Common myeloid progenitor, CD34-positive (primary cell): Measurements from ENCODE around the gene MEIS1.
A peak's percentile ranks its signal among the peaks of the same experiment; 100 is the strongest.

Experiments
- CTCF ChIA-PET: fragments of 350-600 bp; sonication (Branson Sonifier 250); formaldehyde crosslinking; loops from one replicate; lab custom pipeline; 2021; ENCODE audit warnings: antibody characterized with exemption; lab: Charles Lee
- POLR2A ChIA-PET: fragments of 350-600 bp; sonication (Branson Sonifier 250); formaldehyde crosslinking; loops from one replicate; lab custom pipeline; 2021; ENCODE audit warnings: antibody characterized with exemption; lab: Charles Lee
- DNase-seq, 3 donors: peaks; one replicate each; pipeline versions ENCODE4 v3.0.0 to v3.0.0-alpha.2; 2013
- H3K27ac ChIP-seq, 2 experiments: 1 replicate in 1 of 2; 2 replicates in 1 of 2; pipeline ENCODE4 v1.7.0; 2013; ENCODE audit warnings: inconsistent platforms in 2 of 2, low read length in 2 of 2, mild to moderate bottlenecking in 2 of 2, low read depth in 1 of 2, moderate library complexity in 1 of 2; ENCODE audit not compliant: severe bottlenecking in 2 of 2, insufficient read depth in 1 of 2, poor library complexity in 1 of 2
- H3K27me3 ChIP-seq, 5 experiments: replicated peaks in 2 of 5; 1 replicate in 3 of 5; 2 replicates in 2 of 5; pipeline versions ENCODE4 v1.6.1 to v1.7.0; 2013; ENCODE audit warnings: low read length in 4 of 5, mild to moderate bottlenecking in 2 of 5, moderate library complexity in 2 of 5, inconsistent platforms in 1 of 5; ENCODE audit not compliant: insufficient read depth in 5 of 5, control insufficient read depth in 4 of 5
- H3K36me3 ChIP-seq, 4 experiments: 1 replicate in 2 of 4; 2 replicates in 2 of 4; pipeline versions ENCODE4 v1.6.1 to v1.7.0; 2013; ENCODE audit warnings: low read length in 3 of 4, control low read depth in 1 of 4, mild to moderate bottlenecking in 1 of 4; ENCODE audit not compliant: control insufficient read depth in 4 of 4, insufficient read depth in 4 of 4
- H3K4me1 ChIP-seq, 4 experiments: 1 replicate in 3 of 4; 2 replicates in 1 of 4; pipeline versions ENCODE4 v1.6.1 to v1.7.1; 2013; ENCODE audit warnings: low read length in 3 of 4, mild to moderate bottlenecking in 3 of 4, control low read depth in 1 of 4, inconsistent platforms in 1 of 4, moderate library complexity in 1 of 4; ENCODE audit not compliant: control insufficient read depth in 4 of 4, insufficient read depth in 4 of 4; ENCODE audit errors: control extremely low read depth in 1 of 4
- H3K4me3 ChIP-seq, 7 experiments: 1 replicate in 4 of 7; 2 replicates in 3 of 7; pipeline versions ENCODE4 v1.5.1 to v1.7.0; 2013; ENCODE audit warnings: mild to moderate bottlenecking in 7 of 7, low read length in 6 of 7, moderate library complexity in 6 of 7, inconsistent platforms in 2 of 7, low read depth in 2 of 7, control low read depth in 1 of 7; ENCODE audit not compliant: insufficient read depth in 4 of 7, control insufficient read depth in 1 of 7; ENCODE audit errors: extremely low read depth in 1 of 7
- H3K9me3 ChIP-seq, 5 experiments: 1 replicate in 4 of 5; 2 replicates in 1 of 5; pipeline versions ENCODE4 v1.6.1 to v1.7.1; 2013; ENCODE audit warnings: low read length in 4 of 5, mild to moderate bottlenecking in 2 of 5, inconsistent platforms in 1 of 5, low read depth in 1 of 5, moderate library complexity in 1 of 5; ENCODE audit not compliant: control insufficient read depth in 4 of 5, insufficient read depth in 2 of 5; ENCODE audit errors: control extremely low read depth in 1 of 5
- WGBS: methylation state at CpG from one replicate; pipeline ENCODE4 v1.1.5; 2013; ENCODE audit not compliant: insufficient coverage; 5-methylcytosine and 5-hydroxymethylcytosine counted together

MEIS1 gene

DNA sequence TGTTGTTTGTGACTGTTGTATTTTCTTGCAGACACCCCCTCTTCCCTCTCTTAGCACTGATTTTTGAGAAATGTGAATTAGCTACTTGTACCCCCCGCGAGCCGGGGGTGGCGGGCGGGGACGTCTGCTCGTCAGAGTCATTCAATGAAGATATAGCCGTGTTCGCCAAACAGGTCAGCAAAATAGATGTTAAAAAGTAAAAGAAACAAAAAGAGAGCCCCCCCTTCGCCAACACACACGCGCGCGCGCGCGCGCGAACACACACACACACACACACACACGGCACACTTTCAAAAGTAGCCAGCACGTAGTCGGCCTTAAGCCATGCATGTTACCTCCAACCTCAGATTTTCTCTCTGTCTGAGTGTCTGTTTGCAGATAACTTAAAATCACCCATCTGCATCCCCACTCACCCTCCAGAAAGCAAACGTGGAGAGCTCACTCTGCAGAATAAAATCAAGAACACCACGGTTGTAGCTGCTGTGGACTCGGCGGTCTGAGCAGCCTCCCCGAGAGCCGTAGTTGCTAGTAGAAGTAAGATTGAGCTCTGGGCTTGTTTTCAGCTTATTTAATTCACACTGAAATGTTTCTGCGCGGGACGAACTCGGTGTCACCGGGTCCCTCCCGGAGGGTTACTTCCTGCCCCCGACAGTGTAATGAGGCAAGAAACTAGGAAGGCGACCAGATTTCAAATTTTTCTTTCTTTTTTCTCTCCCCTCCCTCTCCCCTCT lies 5.1 kb downstream of the MEIS1 start:
- peak overlapping the region; percentile 78 to 90 for H3K27ac ChIP-seq
- WGBS: under 1% methylated on average over 30 of the region's 36 CpGs
- H3K36me3 ChIP-seq: peaks cover 0 to 54% (median 18%) of the 10 kb centered on the region in 4 experiments
- no peaks in the 10 kb centered on the region for H3K9me3 ChIP-seq
- H3K4me1 ChIP-seq: peaks cover 38 to 82% (median 49%) of the 10 kb centered on the region in 4 experiments
- DNase-seq: peak in 1 of 3 donors; percentile 51
- POLR2A ChIA-PET: interaction anchor here (1.2 kb wide), 1 partner anchor 144 kb away, joined by 3 read pairs; no protein-coding TSS in a partner anchor
- CTCF ChIA-PET: interaction anchor here (1.0 to 10.4 kb wide), 12 partner anchors 8 to 144 kb away, joined by 3 to 185 read pairs (median 4); no protein-coding TSS in a partner anchor
- peak overlapping the region; percentile 50 to 97 (median 92) for H3K4me3 ChIP-seq
- no peaks in the 10 kb centered on the region for H3K27me3 ChIP-seq

DNA sequence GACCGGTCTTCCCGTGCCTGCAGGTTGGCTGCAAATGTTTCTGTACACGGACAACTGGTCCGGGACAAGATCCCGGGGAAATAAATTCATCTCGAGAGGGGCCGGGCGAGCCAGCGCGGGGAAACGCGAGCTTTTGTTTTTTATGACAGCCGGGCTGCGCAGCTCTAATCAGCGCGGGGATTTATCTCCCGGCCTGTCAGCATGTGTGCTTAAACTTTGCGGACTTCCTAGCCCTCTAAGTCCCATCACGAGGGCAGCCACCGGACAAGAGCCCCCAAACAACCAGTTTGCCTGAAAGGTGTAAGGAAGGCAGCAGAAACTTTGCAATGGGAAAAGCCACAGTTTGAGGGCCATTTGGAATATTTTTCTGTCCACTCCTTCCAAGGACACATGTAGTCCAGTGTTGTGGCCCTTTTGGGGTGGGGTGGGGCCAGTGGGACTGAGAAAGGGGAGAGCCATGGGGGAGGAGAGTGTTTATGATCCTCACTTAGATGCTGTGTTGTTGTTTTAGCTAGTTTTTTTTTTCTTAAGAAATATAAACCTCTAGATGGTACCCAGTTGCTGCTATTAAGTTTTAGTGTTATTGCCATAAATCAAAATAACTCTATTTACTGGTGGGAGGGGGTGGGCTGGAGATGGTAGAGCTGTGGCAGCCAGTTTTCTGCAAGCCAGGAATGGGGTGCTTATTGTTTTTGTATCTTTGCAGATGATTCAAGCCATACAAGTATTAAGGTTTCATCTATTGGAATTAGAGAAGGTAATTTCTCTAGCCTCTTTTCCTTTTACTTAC lies 6.0 kb downstream of the MEIS1 start:
- peak overlapping the region; percentile 13 to 97 (median 92) for H3K4me3 ChIP-seq
- whole genome bisulfite sequencing: 3% methylated on average over 18 of the region's 20 CpGs
- H3K9me3 ChIP-seq: no peaks in the 10 kb centered on the region
- H3K4me1 ChIP-seq: peaks cover 35 to 88% (median 58%) of the 10 kb centered on the region in 4 experiments
- peak overlapping the region; percentile 78 to 90 for H3K27ac ChIP-seq
- peaks cover 0 to 54% (median 18%) of the 10 kb centered on the region in 4 experiments for H3K36me3 ChIP-seq
- no peak for DNase-seq
- ChIA-PET CTCF (interaction anchor here (1.1 to 10.4 kb wide), 9 partner anchors 8 to 143 kb away, joined by 3 to 185 read pairs (median 5); no protein-coding TSS in a partner anchor), POLR2A (interaction anchor here (0.6 to 1.2 kb wide), 2 partner anchors 11 to 143 kb away, joined by 3 to 7 read pairs; no protein-coding TSS in a partner anchor)
- H3K27me3 ChIP-seq: no peaks in the 10 kb centered on the region

DNA sequence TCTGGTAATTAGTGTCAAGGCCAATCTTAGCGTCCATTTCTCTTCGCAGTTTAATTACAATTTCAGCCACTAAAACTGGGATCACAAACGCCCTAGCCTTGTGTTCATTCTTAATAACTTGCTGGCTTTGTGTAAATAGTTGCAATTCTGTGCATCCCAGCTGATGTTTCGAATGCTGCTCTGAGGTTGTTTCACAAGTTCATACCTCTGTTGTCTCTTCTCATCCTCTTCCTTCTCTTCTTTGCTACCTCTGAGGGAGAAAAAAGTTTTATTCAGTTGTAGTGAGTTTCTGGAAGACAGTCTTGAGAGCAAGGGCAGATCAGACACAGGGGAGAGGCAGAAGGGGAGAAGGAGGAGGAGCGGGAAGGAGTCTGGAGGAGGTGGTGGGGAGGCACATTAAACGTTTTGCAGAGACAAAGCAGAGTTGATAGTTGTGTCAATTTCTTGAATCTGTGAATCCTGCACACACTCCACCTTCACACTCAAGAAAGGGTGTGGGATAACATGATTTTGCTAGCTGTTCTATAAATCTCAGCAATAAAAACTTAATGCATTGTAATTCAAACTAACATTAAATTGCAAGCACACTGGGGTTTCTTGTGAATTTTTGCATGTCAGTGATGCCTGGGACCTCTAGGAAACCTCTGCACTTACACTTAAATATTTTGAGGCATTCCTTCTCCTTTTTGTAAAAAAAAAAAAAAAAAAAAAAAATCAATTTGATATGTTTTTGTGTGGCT lies 6.8 kb downstream of the MEIS1 start:
- Histone ChIP-seq H3K9me3 (no peaks in the 10 kb centered on the region), H3K4me3 (peak overlapping the region in 6 of 7 experiments; percentile 26 to 97 (median 92)), H3K27ac (peak overlapping the region in 1 of 2 experiments; percentile 90), H3K4me1 (peaks cover 27 to 89% (median 66%) of the 10 kb centered on the region in 4 experiments), H3K27me3 (no peaks in the 10 kb centered on the region), H3K36me3 (peaks cover 0 to 54% (median 18%) of the 10 kb centered on the region in 4 experiments)
- 3% methylated on average over 6 of the region's 6 CpGs for WGBS
- no peak for DNase-seq
- ChIA-PET POLR2A (no interaction called here), CTCF (interaction anchor here (2.0 to 10.4 kb wide), 4 partner anchors 12 to 133 kb away, joined by 8 to 185 read pairs (median 19); no protein-coding TSS in a partner anchor)

DNA sequence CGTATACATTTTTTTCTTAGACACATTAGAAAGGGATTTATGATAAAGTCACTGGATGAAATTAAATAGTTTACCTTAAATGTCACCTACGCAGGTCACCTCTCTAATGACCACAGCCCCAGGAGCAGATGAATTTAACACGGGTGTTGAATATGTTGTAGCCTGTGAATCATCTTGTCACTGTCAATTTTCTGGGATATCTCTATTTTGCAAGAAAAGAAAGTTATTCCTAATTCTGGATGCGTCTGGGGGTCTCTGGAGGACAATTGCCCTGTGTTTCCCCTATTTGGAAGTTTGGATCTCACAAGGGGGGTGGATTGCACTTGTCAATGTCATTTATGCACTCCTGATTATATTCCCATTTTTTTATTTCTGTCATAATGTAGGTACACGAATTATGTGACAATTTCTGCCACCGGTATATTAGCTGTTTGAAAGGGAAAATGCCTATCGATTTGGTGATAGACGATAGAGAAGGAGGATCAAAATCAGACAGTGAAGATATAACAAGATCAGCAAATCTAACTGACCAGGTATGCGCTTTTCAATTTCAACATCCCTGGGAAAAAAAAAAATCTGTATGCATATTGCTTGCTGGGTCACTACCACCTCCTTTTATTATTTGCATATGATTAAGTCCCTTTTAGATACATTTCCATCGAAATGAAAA lies 7.7 kb downstream of the MEIS1 start:
- H3K4me1 ChIP-seq: peaks cover 25 to 86% (median 74%) of the 10 kb centered on the region in 4 experiments
- no peak for DNase-seq
- no peaks in the 10 kb centered on the region for H3K9me3 ChIP-seq
- peak overlapping the region in 6 of 7 experiments; percentile 34 to 97 (median 66) for H3K4me3 ChIP-seq
- ChIA-PET CTCF (interaction anchor here (1.4 to 4.9 kb wide), 5 partner anchors 8 to 138 kb away, joined by 3 to 67 read pairs (median 27); partner anchors contain the start of gene MEIS1), POLR2A (interaction anchor here (0.7 kb wide), 2 partner anchors 9 to 138 kb away, joined by 3 to 7 read pairs; no protein-coding TSS in a partner anchor)
- peak overlapping the region; percentile 48 to 92 for H3K27ac ChIP-seq
- H3K27me3 ChIP-seq: no peaks in the 10 kb centered on the region
- WGBS: no CpG with 5 or more reads among the region's 10 CpGs
- H3K36me3 ChIP-seq: peaks cover under 1 to 51% (median 18%) of the 10 kb centered on the region in 4 experiments

DNA sequence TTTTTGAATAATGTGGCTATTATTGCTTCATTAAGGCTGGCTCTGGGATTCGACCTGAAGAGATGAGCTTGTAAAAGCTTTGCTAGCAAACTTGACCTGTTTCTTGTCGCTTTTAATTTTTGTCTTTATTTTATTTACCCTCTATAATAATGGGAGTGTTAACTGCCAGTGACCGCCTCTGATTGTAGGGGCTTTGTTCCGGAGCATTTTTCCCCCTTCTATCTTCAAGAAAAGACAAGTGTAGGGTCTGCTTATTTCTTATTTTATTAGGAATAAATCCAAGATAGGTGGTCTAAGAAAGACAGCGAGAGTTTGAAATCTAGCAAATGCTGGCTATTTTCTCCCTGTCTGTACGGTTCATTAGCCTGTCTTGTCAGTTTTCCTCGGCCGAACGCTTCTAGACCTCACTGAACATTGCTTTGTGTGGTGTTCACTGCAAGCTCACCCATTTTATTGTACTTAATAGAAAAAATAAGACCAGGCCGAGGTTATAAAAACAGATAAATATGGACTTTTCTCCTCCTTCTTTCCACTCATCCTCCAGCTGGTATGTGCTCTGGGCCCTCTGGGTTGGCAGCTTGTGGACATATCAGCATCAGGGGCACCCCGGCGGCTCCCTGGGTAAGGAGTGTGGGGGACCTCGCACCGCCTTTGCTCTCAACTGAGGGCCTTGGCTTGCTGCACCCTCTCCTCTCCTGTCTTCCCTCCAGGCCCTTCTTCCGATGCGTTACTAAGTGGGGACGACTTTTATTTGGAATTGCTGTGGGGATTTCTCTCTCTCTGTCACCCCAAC lies 8.5 kb downstream of the MEIS1 start:
- Histone ChIP-seq H3K27me3 (no peaks in the 10 kb centered on the region), H3K4me3 (peak overlapping the region; percentile 33 to 97 (median 66)), H3K36me3 (peaks cover 3 to 44% (median 16%) of the 10 kb centered on the region in 4 experiments), H3K9me3 (no peaks in the 10 kb centered on the region), H3K4me1 (peaks cover 25 to 87% (median 75%) of the 10 kb centered on the region in 4 experiments), H3K27ac (peak overlapping the region; percentile 83 to 92)
- ChIA-PET POLR2A (interaction anchor here (0.5 to 3.0 kb wide), 5 partner anchors 8 to 137 kb away, joined by 3 to 28 read pairs (median 7); partner anchors contain the start of gene MEIS1), CTCF (interaction anchor here (0.9 to 4.9 kb wide), 13 partner anchors 8 to 137 kb away, joined by 3 to 67 read pairs (median 7); partner anchors contain the start of gene MEIS1)
- 8% methylated on average over 10 of the region's 17 CpGs for WGBS
- no peak for DNase-seq
